A549 (cell line): ENCODE results near the gene ZYG11B.

Experiments used
- CHD2 ChIP-seq: fragments of 150-350 bp; IDR thresholded peaks from 2 replicates; pipeline ENCODE4 v1.6.1; 2014; ENCODE audit warnings: low read length; ENCODE audit not compliant: partially characterized antibody
- CTCF ChIP-seq: fragments of >200 bp; sonication (Bioruptor Twin); formaldehyde crosslinking; IDR thresholded peaks from 3 replicates; pipeline ENCODE4 v1.5.1; 2016
- RFX5 ChIP-seq: fragments of 450-650 bp; IDR thresholded peaks from 2 replicates; pipeline ENCODE4 v1.7.1; 2014; ENCODE audit warnings: antibody characterized with exemption, mild to moderate bottlenecking, moderate library complexity
- RNF2 ChIP-seq: fragments of 200-600 bp; sonication (generic); IDR thresholded peaks from 2 replicates; pipeline ENCODE4 v1.6.1; 2016; ENCODE audit warnings: low read depth, mild to moderate bottlenecking, antibody characterized with exemption, moderate library complexity, borderline replicate concordance

- TF ChIP-seq RNF2 (no peak), RFX5 (no peak), CTCF (no peak), CHD2 (no peak)
These were observed 26.2 kb downstream of the ZYG11B start for GRCh38 chr1:52752484-52752826.
